Endothelial cell of umbilical vein (primary cell): Measurements from ENCODE around the gene PGRMC1. TPM values are rescaled to one million over a fixed set of nuclear protein-coding genes. Genes with fewer than 3 reads are reported as not detected.

Source experiments
- BruUV-seq: library from RNA; stranded (reverse); fragments of 400-500 nt; replicated peaks from 2 replicates; lab custom pipeline; 2021; lab: Mats Ljungman, UMichigan
- CTCF ChIA-PET: fragments of 300-600, 350-600 bp; sonication (Branson Sonifier 250); formaldehyde crosslinking; loops from one replicate; lab custom pipeline; 2021; ENCODE audit warnings: antibody characterized with exemption, inconsistent platforms; lab: Charles Lee
- POLR2A ChIA-PET: fragments of 300-600, 350-600 bp; sonication (Branson Sonifier 250); formaldehyde crosslinking; loops from one replicate; lab custom pipeline; 2021; ENCODE audit warnings: antibody characterized with exemption, inconsistent platforms; lab: Charles Lee
- DNase-seq: peaks from one replicate; pipeline ENCODE4 v3.0.0-alpha.2; 2011; ENCODE audit warnings: low read depth, low spot score
- FAIRE-seq: peaks from 2 replicates; lab custom pipeline; 2011; peaks lifted over from hg19 to GRCh38; lab: Jason Lieb, UNC
- H2AFZ ChIP-seq: 2 replicates; pipeline ENCODE4 v1.6.0; 2012; ENCODE audit warnings: low read depth, low read length, control low read depth, inconsistent platforms
- H3K27ac ChIP-seq: 2 replicates; pipeline ENCODE4 v1.5.1; 2011; ENCODE audit warnings: low read depth, mild to moderate bottlenecking, control low read depth, low read length, moderate library complexity; ENCODE audit not compliant: insufficient read depth
- H3K27me3 ChIP-seq, 2 experiments: 2 replicates each; pipeline versions ENCODE4 v1.6.0 to v1.6.1; 2011; ENCODE audit warnings: low read length in 2 of 2, mixed read lengths in 1 of 2; ENCODE audit not compliant: control insufficient read depth in 2 of 2, insufficient read depth in 2 of 2
- H3K36me3 ChIP-seq, 2 experiments: 2 replicates in 1 of 2; 3 replicates in 1 of 2; pipeline ENCODE4 v1.5.1; 2011; ENCODE audit warnings: low read length in 2 of 2, mild to moderate bottlenecking in 1 of 2, moderate library complexity in 1 of 2; ENCODE audit not compliant: control insufficient read depth in 2 of 2, insufficient read depth in 2 of 2; ENCODE audit errors: extremely low read depth in 1 of 2
- H3K4me1 ChIP-seq: 3 replicates; pipeline ENCODE4 v1.5.1; 2011; ENCODE audit warnings: mild to moderate bottlenecking, low read length; ENCODE audit not compliant: control insufficient read depth, insufficient read depth; ENCODE audit errors: extremely low read depth
- H3K4me2 ChIP-seq: 2 replicates; pipeline ENCODE4 v1.6.1; 2011; ENCODE audit warnings: low read length, control low read depth, mixed read lengths; ENCODE audit not compliant: insufficient read depth
- H3K4me3 ChIP-seq, 3 experiments: fragments of 200-600 bp in 1 of 3; sonication (generic), shearing (Covaris generic) in 1 of 3; replicated peaks in 1 of 3; 2 replicates each; pipeline ENCODE4 v1.5.1; 2011 to 2016; ENCODE audit warnings: control low read depth in 3 of 3, low read length in 3 of 3, mild to moderate bottlenecking in 2 of 3, inconsistent platforms in 1 of 3, low read depth in 1 of 3, moderate library complexity in 1 of 3; ENCODE audit not compliant: insufficient read depth in 1 of 3
- H3K79me2 ChIP-seq: 2 replicates; pipeline ENCODE4 v1.6.0; 2012; ENCODE audit warnings: low read length, inconsistent platforms; ENCODE audit not compliant: control insufficient read depth, insufficient read depth
- H3K9ac ChIP-seq: replicated peaks from 2 replicates; pipeline ENCODE3; 2011; ENCODE audit warnings: low read length, control low read depth; ENCODE audit not compliant: insufficient read depth; ENCODE audit errors: extremely low read depth
- H3K9me1 ChIP-seq: replicated peaks from 3 replicates; pipeline ENCODE4 v1.6.0; 2011; ENCODE audit warnings: mild to moderate bottlenecking, low read length; ENCODE audit not compliant: control insufficient read depth, insufficient read depth; ENCODE audit errors: extremely low read depth
- H3K9me3 ChIP-seq: replicated peaks from 2 replicates; pipeline ENCODE4 v1.5.1; 2012; ENCODE audit warnings: low read length, inconsistent platforms; ENCODE audit not compliant: control insufficient read depth, insufficient read depth
- H4K20me1 ChIP-seq: replicated peaks from 2 replicates; pipeline ENCODE3; 2011; ENCODE audit warnings: mild to moderate bottlenecking, low read length; ENCODE audit not compliant: control insufficient read depth, insufficient read depth; ENCODE audit errors: extremely low read depth
- CTCF ChIP-seq, 2 donors: IDR thresholded peaks; 1 replicate in 1 of 2; 2 replicates in 1 of 2; pipeline ENCODE4 v1.5.1; 2011; ENCODE audit warnings: low read length in 2 of 2, mild to moderate bottlenecking in 2 of 2, moderate library complexity in 2 of 2, control low read depth in 1 of 2, inconsistent platforms in 1 of 2, low read depth in 1 of 2; ENCODE audit not compliant: insufficient read depth in 1 of 2; ENCODE audit errors: extremely low read depth in 1 of 2
- EZH2 ChIP-seq: IDR thresholded peaks from 2 replicates; pipeline ENCODE4 v1.6.1; 2012; ENCODE audit warnings: borderline replicate concordance, low read depth, mild to moderate bottlenecking, moderate library complexity, low read length, inconsistent platforms; ENCODE audit not compliant: severe bottlenecking
- FOS ChIP-seq: IDR thresholded peaks from 2 replicates; pipeline ENCODE4 v1.6.1; 2011; ENCODE audit warnings: mild to moderate bottlenecking, low read length, moderate library complexity, borderline replicate concordance; ENCODE audit not compliant: insufficient read depth
- GATA2 ChIP-seq: IDR thresholded peaks from 2 replicates; pipeline ENCODE4 v1.7.0; 2011; ENCODE audit warnings: low read depth, mild to moderate bottlenecking, moderate library complexity, mixed read lengths, low read length; ENCODE audit not compliant: insufficient read length, insufficient read depth
- JUN ChIP-seq: IDR thresholded peaks from 2 replicates; pipeline ENCODE4 v1.6.1; 2011; ENCODE audit warnings: borderline replicate concordance, low read depth; ENCODE audit not compliant: insufficient read length, insufficient read depth
- MYC ChIP-seq: IDR thresholded peaks from one replicate; pipeline ENCODE4 v1.6.1; 2011; ENCODE audit warnings: mild to moderate bottlenecking, low read depth, low read length
- POLR2A ChIP-seq: IDR thresholded peaks from 2 replicates; pipeline ENCODE4 v1.6.1; 2012; ENCODE audit warnings: low read depth, mild to moderate bottlenecking, control low read depth, low read length
- POLR2AphosphoS5 ChIP-seq: IDR thresholded peaks from 2 replicates; pipeline ENCODE4 v1.6.1; 2012; ENCODE audit warnings: low read depth, mild to moderate bottlenecking, control low read depth, low read length, moderate library complexity; ENCODE audit not compliant: insufficient read depth
- dilution Hi-C: fragments of 300-500 bp; cut with MboI; formaldehyde crosslinking; loops from one replicate; pipeline ENCODE4 v1.15.0; 2019; ENCODE audit warnings: low sequenced_read_pairs; ENCODE audit not compliant: extremely low pct_ligation_motif_present
- intact Hi-C: fragments of 100-400 bp; cut with micrococcal nuclease; formaldehyde crosslinking; loops from one replicate; pipeline ENCODE4 v1.10.0; 2022
- polyA plus RNA-seq, 4 experiments: library from polyadenylated mRNA; depleted of rRNA in 3 of 4; stranded (reverse) in 3 of 4; unstranded in 1 of 4; fragments of >200 nt; gene quantifications; 2 replicates each; pipeline versions ENCODE4 v1.2.1 to v1.2.3, GENCODE V29; 2011 to 2012; ENCODE audit warnings: missing spikeins in 1 of 4
- total RNA-seq: library from RNA; stranded (reverse); gene quantifications from 2 replicates; pipeline ENCODE4 v1.2.3, GENCODE V29; 2021
- TF ChIP-seq, protein P1 (sequence below): IDR thresholded peaks from 2 replicates; pipeline ENCODE4 v1.6.1; 2011; ENCODE audit not compliant: insufficient read depth, insufficient read length

Gene PGRMC1
- total and polyA plus RNA-seq, 2 donors (not counting 3 experiments of a cell fraction or from before 2014, with no cell fraction given) = 37.4 to 61.8 TPM

DNA sequence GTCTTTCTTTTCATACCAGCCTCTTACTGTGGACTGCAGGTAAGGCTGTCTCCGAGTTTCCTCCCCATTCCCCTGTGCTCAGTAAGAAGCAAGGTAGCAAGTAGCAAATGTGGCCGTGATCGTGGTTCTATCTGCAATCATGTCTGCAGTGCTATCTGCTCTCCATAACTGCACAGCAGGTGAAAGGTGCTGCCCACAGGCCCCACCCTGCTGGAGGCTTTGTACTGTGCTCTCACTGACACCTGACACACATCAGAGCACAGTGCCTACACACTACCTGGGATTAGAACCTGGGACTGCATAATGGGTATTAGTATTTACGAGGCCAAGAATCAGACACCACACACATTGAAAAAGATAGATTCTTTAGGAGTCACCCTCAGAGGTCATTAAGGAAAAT, 15.3 kb downstream of the PGRMC1 start:
- Histone ChIP-seq H3K36me3 (no peaks in the 10 kb centered on the region), H3K27ac (no peak overlapping the region), H3K27me3 (no peaks in the 10 kb centered on the region), H3K4me2 (no peak overlapping the region), H3K4me1 (no peaks in the 10 kb centered on the region), H2AFZ (no peak overlapping the region), H3K9me3 (no peaks in the 10 kb centered on the region), H3K79me2 (no peaks in the 10 kb centered on the region), H3K9ac (no peak overlapping the region), H3K4me3 (no peak overlapping the region), H3K9me1 (no peaks in the 10 kb centered on the region), H4K20me1 (no peaks in the 10 kb centered on the region)
- TF ChIP-seq GATA2 (no peak), JUN (no peak), CTCF (IDR thresholded peaks at IDR 0.05; ENCODE audit: extremely low read depth in 1 of 2, insufficient read depth in 1 of 2, low read depth in 1 of 2, low read length in 2 of 2) (no peak), EZH2 (no peak), FOS (no peak), POLR2AphosphoS5 (no peak), POLR2A (no peak), MYC (no peak)
- TF ChIP-seq, protein P1, sequence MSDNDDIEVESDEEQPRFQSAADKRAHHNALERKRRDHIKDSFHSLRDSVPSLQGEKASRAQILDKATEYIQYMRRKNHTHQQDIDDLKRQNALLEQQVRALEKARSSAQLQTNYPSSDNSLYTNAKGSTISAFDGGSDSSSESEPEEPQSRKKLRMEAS = no peak
- no peak for FAIRE-seq
- DNase-seq = no peak
- ChIA-PET CTCF (interaction anchor here (0.6 kb wide), 1 partner anchor 412 kb away, joined by 3 read pairs; no protein-coding TSS in a partner anchor), POLR2A (no interaction called here)
- BruUV-seq = no TSS peak
- intact Hi-C loops = no loop called here
- dilution Hi-C loops = no loop called here
